GM18499 (cell line): ENCODE results near the gene INSL3.
A peak's percentile ranks its signal among the peaks of the same experiment; 100 is the strongest.
"Not testable (repeated sequence)": the region's sequence is repeated elsewhere in the genome, so short reads cannot be mapped to it uniquely, and the experiment has no call there.

ENCODE experiments used
- ATAC-seq: cut with Tn5 transposase; IDR thresholded peaks from one replicate; pipeline ENCODE4 v1.9.1; 2021; ENCODE audit warnings: moderate number of reproducible peaks; ENCODE audit not compliant: insufficient read depth, unreplicated experiment

Gene INSL3

GRCh38 chr19:17790059-17790780, 31.1 kb downstream of the INSL3 start:
- ATAC-seq, result no peak

GRCh38 chr19:17788632-17789031, 32.7 kb downstream of the INSL3 start:
- ATAC-seq, result no peak

- ATAC-seq, result no peak
These were observed 33.9 kb downstream of the INSL3 start for GRCh38 chr19:17787274-17787913.

GRCh38 chr19:17784201-17785008, 36.9 kb downstream of the INSL3 start:
- no peak for ATAC-seq

GRCh38 chr19:17783721-17784120, 37.6 kb downstream of the INSL3 start:
- ATAC-seq, result not testable (repeated sequence)

GRCh38 chr19:17780781-17781180, 40.5 kb downstream of the INSL3 start:
- ATAC-seq, result no peak

- ATAC-seq, result no peak
These were observed 42.1 kb downstream of the INSL3 start for GRCh38 chr19:17778968-17779929.

- ATAC-seq, result no peak
These were observed 42.9 kb downstream of the INSL3 start for GRCh38 chr19:17778251-17778967.

GRCh38 chr19:17777840-17778239, 43.5 kb downstream of the INSL3 start:
- ATAC-seq, result not testable (repeated sequence)

GRCh38 chr19:17775991-17776803, 45.1 kb downstream of the INSL3 start:
- peak; percentile 71 for ATAC-seq

- ATAC-seq, result no peak
These were observed 45.9 kb downstream of the INSL3 start for GRCh38 chr19:17775245-17775927.

- no peak for ATAC-seq
These were observed 49.1 kb downstream of the INSL3 start for GRCh38 chr19:17772172-17772571.

GRCh38 chr19:17770613-17771012, 50.7 kb downstream of the INSL3 start:
- no peak for ATAC-seq

GRCh38 chr19:17767559-17767958, 53.8 kb downstream of the INSL3 start:
- ATAC-seq, result no peak

GRCh38 chr19:17766543-17767131, 54.7 kb downstream of the INSL3 start:
- no peak for ATAC-seq
